ENCODE data around the gene SCYGR3. TPM values are rescaled to one million over a fixed set of nuclear protein-coding genes. Genes with fewer than 3 reads are reported as not detected.

Gene SCYGR3
- total and polyA plus RNA-seq, 3 experiments from 2014 or later: not detected

DNA sequence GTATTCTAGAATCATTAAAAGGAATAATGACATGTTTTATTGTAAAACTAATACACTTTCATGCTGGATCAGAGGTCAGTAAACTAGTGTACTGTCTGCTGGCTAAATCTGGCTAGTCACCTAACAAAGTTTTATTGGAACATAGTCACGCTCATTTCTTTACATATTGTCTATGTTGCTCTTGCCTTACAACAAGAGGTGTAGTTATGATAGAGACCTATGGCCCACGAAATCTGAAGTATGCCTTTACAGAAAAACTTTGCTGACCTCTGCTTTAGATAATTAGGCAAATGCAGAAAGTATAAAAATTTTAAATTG lies 45.8 kb downstream of the SCYGR3 start:
- no peaks in the 10 kb centered on the region for H3K9me3 Mint-ChIP-seq
- peaks cover 0 to 8% (median 7%) of the 10 kb centered on the region in 3 donors for H3K36me3 Mint-ChIP-seq
- H3K27ac Mint-ChIP-seq: no peak overlapping the region
- ChIA-PET CTCF (no interaction called here), POLR2A (no interaction called here)
- no peaks in the 10 kb centered on the region for H3K27me3 ChIP-seq (ENCODE audit: insufficient read depth, low read length, poor library complexity, severe bottlenecking)
- H3K36me3 ChIP-seq (ENCODE audit: insufficient read depth, low read length): no peaks in the 10 kb centered on the region
- H3K27ac ChIP-seq (ENCODE audit: low read depth, low read length): no peak overlapping the region
- H3K9me3 ChIP-seq (ENCODE audit: low read length): no peaks in the 10 kb centered on the region
- DNase-seq: no peak
- H3K4me1 Mint-ChIP-seq: no peaks in the 10 kb centered on the region
- H3K4me1 ChIP-seq (ENCODE audit: insufficient read depth, low read length): no peaks in the 10 kb centered on the region
- H3K4me3 Mint-ChIP-seq: no peak overlapping the region
- peaks cover 0 to 5% of the 10 kb centered on the region in 2 donors for H3K27me3 Mint-ChIP-seq
- no peak overlapping the region for H3K4me3 ChIP-seq (ENCODE audit: low read length)

DNA sequence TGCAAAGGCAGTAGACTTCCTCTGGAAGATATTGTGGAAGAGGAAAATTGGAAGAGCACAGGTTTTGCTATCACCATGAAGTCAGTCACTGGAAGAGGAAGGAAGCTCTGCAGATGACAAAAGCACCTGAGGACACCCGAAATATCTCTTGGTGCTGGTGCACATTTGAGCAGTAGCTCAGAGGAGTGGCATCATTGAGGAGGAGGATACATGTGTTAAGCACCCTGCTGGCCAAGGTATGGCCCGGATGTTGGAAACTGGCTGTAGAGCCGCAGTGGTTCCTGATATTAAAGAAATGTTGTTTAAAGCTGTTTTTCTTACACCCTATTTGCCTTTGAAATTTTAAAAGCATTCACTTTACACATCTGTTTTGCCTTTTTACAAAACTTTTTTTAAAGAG lies 48.6 kb downstream of the SCYGR3 start:
- POLR2A ChIA-PET: no interaction called here
- Histone ChIP-seq H3K9me3 (ENCODE audit: low read length) (no peaks in the 10 kb centered on the region), H3K36me3 (ENCODE audit: insufficient read depth, low read length) (no peaks in the 10 kb centered on the region), H3K27ac (ENCODE audit: low read depth, low read length) (no peak overlapping the region), H3K4me3 (ENCODE audit: low read length) (no peak overlapping the region), H3K27me3 (ENCODE audit: insufficient read depth, low read length, poor library complexity, severe bottlenecking) (no peaks in the 10 kb centered on the region), H3K4me1 (ENCODE audit: insufficient read depth, low read length) (no peaks in the 10 kb centered on the region)
- CTCF ChIA-PET: no interaction called here
- H3K4me1 Mint-ChIP-seq: no peaks in the 10 kb centered on the region
- peaks cover 0 to 4% of the 10 kb centered on the region in 2 donors for H3K27me3 Mint-ChIP-seq
- no peaks in the 10 kb centered on the region for H3K9me3 Mint-ChIP-seq
- DNase-seq: no peak
- peaks cover 0 to 8% (median 7%) of the 10 kb centered on the region in 3 donors for H3K36me3 Mint-ChIP-seq
- peak overlapping the region in 2 of 8 donors; percentile 27 to 86 for H3K27ac Mint-ChIP-seq
- H3K4me3 Mint-ChIP-seq: no peak overlapping the region

DNA sequence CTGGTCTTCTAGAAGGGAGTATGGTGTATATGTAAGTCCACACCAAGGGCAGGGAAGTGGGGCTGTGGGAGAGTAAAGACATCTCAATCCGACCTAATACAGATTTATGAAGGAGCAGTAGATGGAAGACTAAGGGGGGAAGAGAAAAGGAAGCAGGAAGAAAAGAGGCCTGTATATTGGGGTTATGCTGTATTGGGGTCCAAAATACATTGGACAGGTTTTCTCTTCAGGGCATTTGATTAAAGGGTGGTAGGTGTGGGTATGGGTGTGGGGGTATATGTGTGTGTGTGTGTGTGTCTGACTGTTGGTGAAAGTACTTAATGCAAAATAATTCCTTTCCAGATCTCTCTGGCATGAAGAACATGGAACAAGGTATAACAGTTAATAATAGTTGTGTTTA lies 49.6 kb downstream of the SCYGR3 start:
- H3K36me3 ChIP-seq (ENCODE audit: insufficient read depth, low read length): no peaks in the 10 kb centered on the region
- no peak overlapping the region for H3K4me3 Mint-ChIP-seq
- H3K4me1 Mint-ChIP-seq: no peaks in the 10 kb centered on the region
- peaks cover 0 to 10% (median 8%) of the 10 kb centered on the region in 3 donors for H3K36me3 Mint-ChIP-seq
- no peaks in the 10 kb centered on the region for H3K4me1 ChIP-seq (ENCODE audit: insufficient read depth, low read length)
- H3K27me3 Mint-ChIP-seq: peaks cover 0 to 4% of the 10 kb centered on the region in 2 donors
- H3K9me3 Mint-ChIP-seq: no peaks in the 10 kb centered on the region
- H3K27ac Mint-ChIP-seq: peak overlapping the region in 5 of 8 donors; percentile 28 to 81 (median 54)
- no peaks in the 10 kb centered on the region for H3K27me3 ChIP-seq (ENCODE audit: insufficient read depth, low read length, poor library complexity, severe bottlenecking)
- H3K4me3 ChIP-seq (ENCODE audit: low read length): no peak overlapping the region
- no peak overlapping the region for H3K27ac ChIP-seq (ENCODE audit: low read depth, low read length)
- no peaks in the 10 kb centered on the region for H3K9me3 ChIP-seq (ENCODE audit: low read length)
- DNase-seq: no peak
- ChIA-PET CTCF (no interaction called here), POLR2A (no interaction called here)

Other genes starting within 250 kb of the SCYGR3 start
- gene TM4SF20, start 235.5 kb downstream of the SCYGR3 start, total RNA-seq: not detected
- not detected for gene TM4SF20, start 235.5 kb downstream of the SCYGR3 start, polyA plus RNA-seq
- not detected for gene SCYGR1, start 226.9 kb downstream of the SCYGR3 start, total RNA-seq
- gene SCYGR1, start 226.9 kb downstream of the SCYGR3 start, polyA plus RNA-seq: not detected
- 100 to 1,000 TPM; 139 to 141 TPM for gene AGFG1, start 142.7 kb downstream of the SCYGR3 start, total RNA-seq
- gene AGFG1, start 142.7 kb downstream of the SCYGR3 start, polyA plus RNA-seq: 31.6 TPM
- gene SCYGR2, start 15.9 kb downstream of the SCYGR3 start, total RNA-seq: not detected
- not detected for gene SCYGR2, start 15.9 kb downstream of the SCYGR3 start, polyA plus RNA-seq
- gene SCYGR4, start 2.7 kb upstream of the SCYGR3 start, total RNA-seq: not detected
- not detected for gene SCYGR4, start 2.7 kb upstream of the SCYGR3 start, polyA plus RNA-seq
- not detected for gene SCYGR5, start 52.0 kb upstream of the SCYGR3 start, total RNA-seq
- not detected for gene SCYGR5, start 52.0 kb upstream of the SCYGR3 start, polyA plus RNA-seq
- gene SLC19A3, start 103.2 kb upstream of the SCYGR3 start, total RNA-seq: not detected
- not detected for gene SLC19A3, start 103.2 kb upstream of the SCYGR3 start, polyA plus RNA-seq
- gene SCYGR6, start 109.9 kb upstream of the SCYGR3 start, total RNA-seq: not detected
- gene SCYGR6, start 109.9 kb upstream of the SCYGR3 start, polyA plus RNA-seq: not detected
- not detected for gene SCYGR7, start 113.5 kb upstream of the SCYGR3 start, total RNA-seq
- gene SCYGR7, start 113.5 kb upstream of the SCYGR3 start, polyA plus RNA-seq: not detected
- gene SCYGR8, start 131.1 kb upstream of the SCYGR3 start, total RNA-seq: not detected
- not detected for gene SCYGR8, start 131.1 kb upstream of the SCYGR3 start, polyA plus RNA-seq
- gene CCL20, start 199.0 kb upstream of the SCYGR3 start, total RNA-seq: 1 to 10 TPM; 3.5 to 5.0 TPM
- gene CCL20, start 199.0 kb upstream of the SCYGR3 start, polyA plus RNA-seq: 0.63 TPM

Measured in CD8-positive, alpha-beta memory T cell (primary cell).